Gastrocnemius medialis (tissue), 4 donors: ENCODE results near the gene UBAP2L.

ENCODE experiments used
- POLR2A ChIP-seq, 2 donors: fragments of 450-650 bp; IDR thresholded peaks; one replicate each; pipeline ENCODE4 v1.6.1; 2017; ENCODE audit warnings: antibody characterized with exemption in 2 of 2, mild to moderate bottlenecking in 2 of 2, moderate library complexity in 2 of 2
- TF ChIP-seq, protein P1 (sequence below), 5 experiments: fragments of 450-650 bp in 3 of 5; fragments of 200-600 bp in 2 of 5; sonication (generic) in 2 of 5; IDR thresholded peaks in 4 of 5; conservative IDR thresholded peaks in 1 of 5; 1 replicate in 4 of 5; 2 replicates in 1 of 5; pipeline ENCODE4 v1.5.1; 2016 to 2019; ENCODE audit warnings: antibody characterized with exemption in 5 of 5, mild to moderate bottlenecking in 3 of 5, moderate library complexity in 3 of 5

- no peak for TF ChIP-seq POLR2A (IDR thresholded peaks at IDR 0.05)
- TF ChIP-seq, protein P1, sequence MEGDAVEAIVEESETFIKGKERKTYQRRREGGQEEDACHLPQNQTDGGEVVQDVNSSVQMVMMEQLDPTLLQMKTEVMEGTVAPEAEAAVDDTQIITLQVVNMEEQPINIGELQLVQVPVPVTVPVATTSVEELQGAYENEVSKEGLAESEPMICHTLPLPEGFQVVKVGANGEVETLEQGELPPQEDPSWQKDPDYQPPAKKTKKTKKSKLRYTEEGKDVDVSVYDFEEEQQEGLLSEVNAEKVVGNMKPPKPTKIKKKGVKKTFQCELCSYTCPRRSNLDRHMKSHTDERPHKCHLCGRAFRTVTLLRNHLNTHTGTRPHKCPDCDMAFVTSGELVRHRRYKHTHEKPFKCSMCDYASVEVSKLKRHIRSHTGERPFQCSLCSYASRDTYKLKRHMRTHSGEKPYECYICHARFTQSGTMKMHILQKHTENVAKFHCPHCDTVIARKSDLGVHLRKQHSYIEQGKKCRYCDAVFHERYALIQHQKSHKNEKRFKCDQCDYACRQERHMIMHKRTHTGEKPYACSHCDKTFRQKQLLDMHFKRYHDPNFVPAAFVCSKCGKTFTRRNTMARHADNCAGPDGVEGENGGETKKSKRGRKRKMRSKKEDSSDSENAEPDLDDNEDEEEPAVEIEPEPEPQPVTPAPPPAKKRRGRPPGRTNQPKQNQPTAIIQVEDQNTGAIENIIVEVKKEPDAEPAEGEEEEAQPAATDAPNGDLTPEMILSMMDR (IDR thresholded peaks at IDR 0.05 in 4 of 5, conservative IDR thresholded peaks at IDR 0.05 in 1 of 5): no peak
Measured at GRCh38 chr1:154239491-154239890, 18.7 kb downstream of the UBAP2L start.
